Endothelial cell of umbilical vein (primary cell): ENCODE data around the gene SART1. TPM values are rescaled to one million over a fixed set of nuclear protein-coding genes. Genes with fewer than 3 reads are reported as not detected.

Experiments
- BruUV-seq: library from RNA; stranded (reverse); fragments of 400-500 nt; replicated peaks from 2 replicates; lab custom pipeline; 2021; lab: Mats Ljungman, UMichigan
- CTCF ChIA-PET: fragments of 300-600, 350-600 bp; sonication (Branson Sonifier 250); formaldehyde crosslinking; loops from one replicate; lab custom pipeline; 2021; ENCODE audit warnings: antibody characterized with exemption, inconsistent platforms; lab: Charles Lee
- POLR2A ChIA-PET: fragments of 300-600, 350-600 bp; sonication (Branson Sonifier 250); formaldehyde crosslinking; loops from one replicate; lab custom pipeline; 2021; ENCODE audit warnings: antibody characterized with exemption, inconsistent platforms; lab: Charles Lee
- DNase-seq: peaks from one replicate; pipeline ENCODE4 v3.0.0-alpha.2; 2011; ENCODE audit warnings: low read depth, low spot score
- FAIRE-seq: peaks from 2 replicates; lab custom pipeline; 2011; peaks lifted over from hg19 to GRCh38; lab: Jason Lieb, UNC
- H2AFZ ChIP-seq: 2 replicates; pipeline ENCODE4 v1.6.0; 2012; ENCODE audit warnings: low read depth, low read length, control low read depth, inconsistent platforms
- H3K27ac ChIP-seq: 2 replicates; pipeline ENCODE4 v1.5.1; 2011; ENCODE audit warnings: low read depth, mild to moderate bottlenecking, control low read depth, low read length, moderate library complexity; ENCODE audit not compliant: insufficient read depth
- H3K27me3 ChIP-seq, 2 experiments: 2 replicates each; pipeline versions ENCODE4 v1.6.0 to v1.6.1; 2011; ENCODE audit warnings: low read length in 2 of 2, mixed read lengths in 1 of 2; ENCODE audit not compliant: control insufficient read depth in 2 of 2, insufficient read depth in 2 of 2
- H3K36me3 ChIP-seq, 2 experiments: 2 replicates in 1 of 2; 3 replicates in 1 of 2; pipeline ENCODE4 v1.5.1; 2011; ENCODE audit warnings: low read length in 2 of 2, mild to moderate bottlenecking in 1 of 2, moderate library complexity in 1 of 2; ENCODE audit not compliant: control insufficient read depth in 2 of 2, insufficient read depth in 2 of 2; ENCODE audit errors: extremely low read depth in 1 of 2
- H3K4me1 ChIP-seq: 3 replicates; pipeline ENCODE4 v1.5.1; 2011; ENCODE audit warnings: mild to moderate bottlenecking, low read length; ENCODE audit not compliant: control insufficient read depth, insufficient read depth; ENCODE audit errors: extremely low read depth
- H3K4me2 ChIP-seq: 2 replicates; pipeline ENCODE4 v1.6.1; 2011; ENCODE audit warnings: low read length, control low read depth, mixed read lengths; ENCODE audit not compliant: insufficient read depth
- H3K4me3 ChIP-seq, 3 experiments: fragments of 200-600 bp in 1 of 3; sonication (generic), shearing (Covaris generic) in 1 of 3; replicated peaks in 1 of 3; 2 replicates each; pipeline ENCODE4 v1.5.1; 2011 to 2016; ENCODE audit warnings: control low read depth in 3 of 3, low read length in 3 of 3, mild to moderate bottlenecking in 2 of 3, inconsistent platforms in 1 of 3, low read depth in 1 of 3, moderate library complexity in 1 of 3; ENCODE audit not compliant: insufficient read depth in 1 of 3
- H3K79me2 ChIP-seq: 2 replicates; pipeline ENCODE4 v1.6.0; 2012; ENCODE audit warnings: low read length, inconsistent platforms; ENCODE audit not compliant: control insufficient read depth, insufficient read depth
- H3K9ac ChIP-seq: replicated peaks from 2 replicates; pipeline ENCODE3; 2011; ENCODE audit warnings: low read length, control low read depth; ENCODE audit not compliant: insufficient read depth; ENCODE audit errors: extremely low read depth
- H3K9me1 ChIP-seq: replicated peaks from 3 replicates; pipeline ENCODE4 v1.6.0; 2011; ENCODE audit warnings: mild to moderate bottlenecking, low read length; ENCODE audit not compliant: control insufficient read depth, insufficient read depth; ENCODE audit errors: extremely low read depth
- H3K9me3 ChIP-seq: replicated peaks from 2 replicates; pipeline ENCODE4 v1.5.1; 2012; ENCODE audit warnings: low read length, inconsistent platforms; ENCODE audit not compliant: control insufficient read depth, insufficient read depth
- H4K20me1 ChIP-seq: replicated peaks from 2 replicates; pipeline ENCODE3; 2011; ENCODE audit warnings: mild to moderate bottlenecking, low read length; ENCODE audit not compliant: control insufficient read depth, insufficient read depth; ENCODE audit errors: extremely low read depth
- CTCF ChIP-seq, 2 donors: IDR thresholded peaks; 1 replicate in 1 of 2; 2 replicates in 1 of 2; pipeline ENCODE4 v1.5.1; 2011; ENCODE audit warnings: low read length in 2 of 2, mild to moderate bottlenecking in 2 of 2, moderate library complexity in 2 of 2, control low read depth in 1 of 2, inconsistent platforms in 1 of 2, low read depth in 1 of 2; ENCODE audit not compliant: insufficient read depth in 1 of 2; ENCODE audit errors: extremely low read depth in 1 of 2
- EZH2 ChIP-seq: IDR thresholded peaks from 2 replicates; pipeline ENCODE4 v1.6.1; 2012; ENCODE audit warnings: borderline replicate concordance, low read depth, mild to moderate bottlenecking, moderate library complexity, low read length, inconsistent platforms; ENCODE audit not compliant: severe bottlenecking
- FOS ChIP-seq: IDR thresholded peaks from 2 replicates; pipeline ENCODE4 v1.6.1; 2011; ENCODE audit warnings: mild to moderate bottlenecking, low read length, moderate library complexity, borderline replicate concordance; ENCODE audit not compliant: insufficient read depth
- GATA2 ChIP-seq: IDR thresholded peaks from 2 replicates; pipeline ENCODE4 v1.7.0; 2011; ENCODE audit warnings: low read depth, mild to moderate bottlenecking, moderate library complexity, mixed read lengths, low read length; ENCODE audit not compliant: insufficient read length, insufficient read depth
- JUN ChIP-seq: IDR thresholded peaks from 2 replicates; pipeline ENCODE4 v1.6.1; 2011; ENCODE audit warnings: borderline replicate concordance, low read depth; ENCODE audit not compliant: insufficient read length, insufficient read depth
- MAX ChIP-seq: IDR thresholded peaks from 2 replicates; pipeline ENCODE4 v1.6.1; 2011; ENCODE audit not compliant: insufficient read depth, insufficient read length
- MYC ChIP-seq: IDR thresholded peaks from one replicate; pipeline ENCODE4 v1.6.1; 2011; ENCODE audit warnings: mild to moderate bottlenecking, low read depth, low read length
- POLR2A ChIP-seq: IDR thresholded peaks from 2 replicates; pipeline ENCODE4 v1.6.1; 2012; ENCODE audit warnings: low read depth, mild to moderate bottlenecking, control low read depth, low read length
- POLR2AphosphoS5 ChIP-seq: IDR thresholded peaks from 2 replicates; pipeline ENCODE4 v1.6.1; 2012; ENCODE audit warnings: low read depth, mild to moderate bottlenecking, control low read depth, low read length, moderate library complexity; ENCODE audit not compliant: insufficient read depth
- dilution Hi-C: fragments of 300-500 bp; cut with MboI; formaldehyde crosslinking; loops from one replicate; pipeline ENCODE4 v1.15.0; 2019; ENCODE audit warnings: low sequenced_read_pairs; ENCODE audit not compliant: extremely low pct_ligation_motif_present
- intact Hi-C: fragments of 100-400 bp; cut with micrococcal nuclease; formaldehyde crosslinking; loops from one replicate; pipeline ENCODE4 v1.10.0; 2022
- polyA plus RNA-seq, 4 experiments: library from polyadenylated mRNA; depleted of rRNA in 3 of 4; stranded (reverse) in 3 of 4; unstranded in 1 of 4; fragments of >200 nt; gene quantifications; 2 replicates each; pipeline versions ENCODE4 v1.2.1 to v1.2.3, GENCODE V29; 2011 to 2012; ENCODE audit warnings: missing spikeins in 1 of 4
- total RNA-seq: library from RNA; stranded (reverse); gene quantifications from 2 replicates; pipeline ENCODE4 v1.2.3, GENCODE V29; 2021

SART1 gene
- total and polyA plus RNA-seq, 2 donors (not counting 3 experiments of a cell fraction or from before 2014, with no cell fraction given) = 21.8 to 62.7 TPM

DNA sequence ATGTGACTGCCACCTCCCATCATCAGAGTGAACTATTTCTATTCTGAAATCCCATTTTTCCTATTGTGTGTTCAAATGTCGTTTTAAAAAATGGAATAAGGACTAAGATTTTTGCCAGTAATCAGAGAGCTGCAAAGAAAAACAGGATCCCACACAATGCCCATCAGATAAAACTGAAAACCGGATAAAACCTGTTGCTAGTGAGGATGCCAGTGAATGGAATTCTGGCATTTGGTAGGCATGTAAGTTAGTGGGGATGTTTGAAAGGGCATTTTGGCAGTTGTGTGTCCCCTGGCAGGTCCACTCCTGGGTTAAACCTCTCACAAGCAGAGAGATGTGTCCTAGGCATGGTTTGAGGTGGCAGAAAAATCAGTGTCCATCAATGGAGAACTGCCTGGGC, 36.1 kb upstream of the SART1 start:
- ChIA-PET POLR2A (no interaction called here), CTCF (interaction anchor here (1.0 kb wide), 1 partner anchor 41 kb away, joined by 3 read pairs; no protein-coding TSS in a partner anchor)
- H3K79me2 ChIP-seq = peaks cover 5% of the 10 kb centered on the region
- H3K4me2 ChIP-seq = no peak overlapping the region
- H2AFZ ChIP-seq = no peak overlapping the region
- H3K9me1 ChIP-seq = no peaks in the 10 kb centered on the region
- no peak overlapping the region for H3K4me3 ChIP-seq
- no peak overlapping the region for H3K27ac ChIP-seq
- intact Hi-C loops = no loop called here
- dilution Hi-C loops = no loop called here
- H3K36me3 ChIP-seq = peaks cover 6 to 11% of the 10 kb centered on the region in 2 experiments
- FAIRE-seq (no peak), DNase-seq (no peak)
- H3K27me3 ChIP-seq = no peaks in the 10 kb centered on the region
- H3K4me1 ChIP-seq = peaks cover 5% of the 10 kb centered on the region
- no peak for TF ChIP-seq MYC
- no peak for TF ChIP-seq POLR2A
- TF ChIP-seq FOS = no peak
- no peak for TF ChIP-seq CTCF (IDR thresholded peaks at IDR 0.05; ENCODE audit: extremely low read depth in 1 of 2, insufficient read depth in 1 of 2, low read depth in 1 of 2, low read length in 2 of 2)
- no peak overlapping the region for H3K9ac ChIP-seq
- BruUV-seq = no TSS peak
- no peaks in the 10 kb centered on the region for H4K20me1 ChIP-seq
- no peaks in the 10 kb centered on the region for H3K9me3 ChIP-seq

DNA sequence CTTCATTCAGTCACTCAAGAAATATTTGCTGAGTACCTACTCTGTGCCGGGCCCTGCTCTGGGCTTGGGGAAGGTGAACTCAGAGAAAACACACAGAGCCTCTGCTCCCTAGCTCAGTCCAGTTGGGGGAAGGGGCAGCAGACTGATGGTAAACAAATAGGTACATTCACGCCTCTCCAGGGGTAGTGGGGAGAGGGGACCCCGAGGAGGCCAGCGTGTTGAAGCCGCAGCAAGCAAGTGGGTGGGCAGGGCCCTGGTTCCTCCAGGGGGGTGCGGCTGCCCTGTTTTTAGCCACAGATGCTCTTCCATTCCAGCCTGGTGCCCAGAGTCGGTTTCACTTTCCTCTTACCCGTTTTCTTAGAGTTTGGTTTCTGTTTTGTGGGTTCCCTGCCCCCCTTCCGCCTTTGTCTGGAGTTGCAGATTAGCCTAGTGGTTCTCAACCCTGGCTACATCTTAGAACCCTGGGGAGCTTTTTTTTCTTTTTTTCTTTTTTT, 33.6 kb upstream of the SART1 start:
- intact Hi-C loops (no loop called here), dilution Hi-C loops (no loop called here)
- H3K9me3 ChIP-seq = no peaks in the 10 kb centered on the region
- POLR2A ChIA-PET = no interaction called here
- CTCF ChIA-PET = interaction anchor here (0.8 to 1.0 kb wide), 2 partner anchors 13 to 43 kb away, joined by 3 read pairs; no protein-coding TSS in a partner anchor
- no peaks in the 10 kb centered on the region for H3K79me2 ChIP-seq
- no peak overlapping the region for H3K9ac ChIP-seq
- H3K9me1 ChIP-seq = no peaks in the 10 kb centered on the region
- no TSS peak for BruUV-seq
- H3K27ac ChIP-seq = no peak overlapping the region
- DNase-seq (no peak), FAIRE-seq (no peak)
- no peaks in the 10 kb centered on the region for H3K4me1 ChIP-seq
- H3K27me3 ChIP-seq = no peaks in the 10 kb centered on the region
- TF ChIP-seq POLR2AphosphoS5 = no peak
- TF ChIP-seq MYC = no peak
- no peak for TF ChIP-seq MAX
- no peak for TF ChIP-seq FOS
- TF ChIP-seq GATA2 = no peak
- no peak for TF ChIP-seq EZH2
- TF ChIP-seq POLR2A = no peak
- TF ChIP-seq JUN = no peak
- no peak for TF ChIP-seq CTCF (IDR thresholded peaks at IDR 0.05; ENCODE audit: extremely low read depth in 1 of 2, insufficient read depth in 1 of 2, low read depth in 1 of 2, low read length in 2 of 2)
- no peak overlapping the region for H2AFZ ChIP-seq
- H3K4me2 ChIP-seq = no peak overlapping the region
- H3K36me3 ChIP-seq = peaks cover 0 to 3% of the 10 kb centered on the region in 2 experiments
- no peak overlapping the region for H3K4me3 ChIP-seq
- no peaks in the 10 kb centered on the region for H4K20me1 ChIP-seq
